Colonic mucosa (tissue), 4 donors: Measurements from ENCODE around the gene SPATA12. TPM values are rescaled to one million over a fixed set of nuclear protein-coding genes. Genes with fewer than 3 reads are reported as not detected.

Experiments
- DNase-seq: peaks from one replicate; pipeline ENCODE4 v3.0.0-alpha.2; 2020
- H3K27ac ChIP-seq: fragments of 200-600 bp; one replicate; pipeline ENCODE4 v1.8.0; 2021
- H3K27me3 ChIP-seq: fragments of 200-600 bp; one replicate; pipeline ENCODE4 v1.8.0; 2021
- H3K36me3 ChIP-seq: fragments of 200-600 bp; one replicate; pipeline ENCODE4 v1.8.0; 2021
- H3K4me1 ChIP-seq: fragments of 200-600 bp; one replicate; pipeline ENCODE4 v1.8.0; 2021; ENCODE audit warnings: mild to moderate bottlenecking
- H3K4me3 ChIP-seq: fragments of 200-600 bp; one replicate; pipeline ENCODE4 v1.8.0; 2021
- H3K9ac ChIP-seq, 2 donors: one replicate each; pipeline ENCODE4 v1.7.0; 2013; ENCODE audit warnings: control low read depth in 2 of 2, low read depth in 2 of 2, low read length in 2 of 2
- H3K9me3 ChIP-seq: fragments of 200-600 bp; one replicate; pipeline ENCODE4 v1.8.0; 2021
- intact Hi-C: fragments of 100-400 bp; cut with DNase I; formaldehyde crosslinking; loops from one replicate; pipeline ENCODE4 v1.14.1; 2022
- total RNA-seq, 2 donors: library from RNA; stranded (reverse); fragmentation: NEBNext Ultra II Directional in 1 of 2; extraction: Animal tissue kit (Norgen Biotek cat#: 25700) in 1 of 2; gene quantifications; one replicate each; pipeline ENCODE4 v1.2.1, GENCODE V29; 2021
- TF ChIP-seq, protein P1 (sequence below): fragments of 200-600 bp; IDR thresholded peaks from one replicate; pipeline ENCODE4 v1.8.0; 2022; ENCODE audit warnings: antibody characterized with exemption, mild to moderate bottlenecking
- donor health status: healthy.
- donor health status: DM: no; HTN: no; CAD: no.
- donor health status: DM: no; HTN: no; CAD: no.

The SPATA12 gene
- total RNA-seq, 2 donors from 2014 or later = 0.27 TPM; not detected in 1

DNA sequence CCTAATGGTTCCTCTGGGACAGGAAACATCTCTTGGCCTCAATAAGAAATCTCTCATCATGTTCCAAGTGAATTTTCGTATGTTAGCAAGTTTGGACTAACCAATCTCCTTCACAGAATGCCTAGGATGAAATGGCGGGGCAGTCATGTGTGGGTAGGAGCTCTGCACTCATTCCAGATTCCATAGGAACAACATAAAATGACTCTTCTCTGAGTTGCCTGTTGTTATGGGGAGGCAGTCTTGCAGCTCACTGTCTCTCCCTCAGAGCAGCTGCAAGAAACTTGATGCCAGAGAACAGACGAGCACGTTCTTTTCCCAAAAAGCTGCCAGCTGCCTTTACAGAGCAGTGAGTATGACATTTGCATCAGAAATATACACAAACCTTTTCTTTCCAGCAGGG, 34.1 kb downstream of the SPATA12 start:
- no peaks in the 10 kb centered on the region for H3K4me1 ChIP-seq
- DNase-seq = no peak
- TF ChIP-seq, protein P1, sequence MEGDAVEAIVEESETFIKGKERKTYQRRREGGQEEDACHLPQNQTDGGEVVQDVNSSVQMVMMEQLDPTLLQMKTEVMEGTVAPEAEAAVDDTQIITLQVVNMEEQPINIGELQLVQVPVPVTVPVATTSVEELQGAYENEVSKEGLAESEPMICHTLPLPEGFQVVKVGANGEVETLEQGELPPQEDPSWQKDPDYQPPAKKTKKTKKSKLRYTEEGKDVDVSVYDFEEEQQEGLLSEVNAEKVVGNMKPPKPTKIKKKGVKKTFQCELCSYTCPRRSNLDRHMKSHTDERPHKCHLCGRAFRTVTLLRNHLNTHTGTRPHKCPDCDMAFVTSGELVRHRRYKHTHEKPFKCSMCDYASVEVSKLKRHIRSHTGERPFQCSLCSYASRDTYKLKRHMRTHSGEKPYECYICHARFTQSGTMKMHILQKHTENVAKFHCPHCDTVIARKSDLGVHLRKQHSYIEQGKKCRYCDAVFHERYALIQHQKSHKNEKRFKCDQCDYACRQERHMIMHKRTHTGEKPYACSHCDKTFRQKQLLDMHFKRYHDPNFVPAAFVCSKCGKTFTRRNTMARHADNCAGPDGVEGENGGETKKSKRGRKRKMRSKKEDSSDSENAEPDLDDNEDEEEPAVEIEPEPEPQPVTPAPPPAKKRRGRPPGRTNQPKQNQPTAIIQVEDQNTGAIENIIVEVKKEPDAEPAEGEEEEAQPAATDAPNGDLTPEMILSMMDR = no peak
- H3K27ac ChIP-seq = no peak overlapping the region
- H3K9ac ChIP-seq = no peak overlapping the region
- H3K27me3 ChIP-seq = no peaks in the 10 kb centered on the region
- no peak overlapping the region for H3K4me3 ChIP-seq
- intact Hi-C loops = loop anchor here (10.0 kb wide), 1 partner anchor 390 kb away; no protein-coding TSS in a partner anchor
- no peaks in the 10 kb centered on the region for H3K9me3 ChIP-seq
- H3K36me3 ChIP-seq = no peaks in the 10 kb centered on the region

DNA sequence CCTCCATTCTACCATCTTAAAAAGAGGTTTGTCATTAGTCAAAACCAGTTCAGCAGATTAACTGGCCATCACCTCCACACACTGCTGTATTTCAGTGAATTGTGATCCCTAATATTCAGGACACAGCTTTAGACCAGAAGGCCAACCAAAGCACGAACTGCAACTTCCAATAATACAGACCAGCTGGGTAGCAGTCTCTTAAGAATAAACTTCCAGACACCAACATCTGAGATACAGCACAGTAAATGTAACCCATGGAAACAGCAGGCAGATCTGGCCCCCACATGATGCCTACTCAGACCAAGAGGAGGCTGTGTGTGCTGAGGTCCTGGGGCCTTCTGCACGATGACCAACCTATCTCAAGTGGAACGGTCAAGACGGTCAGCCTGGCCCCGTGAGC, 34.9 kb downstream of the SPATA12 start:
- TF ChIP-seq, protein P1 = no peak
- no peaks in the 10 kb centered on the region for H3K36me3 ChIP-seq
- no peak overlapping the region for H3K27ac ChIP-seq
- no peak overlapping the region for H3K4me3 ChIP-seq
- no peaks in the 10 kb centered on the region for H3K27me3 ChIP-seq
- intact Hi-C loops = loop anchor here (5.0 to 10.0 kb wide), 2 partner anchors 127 to 391 kb away; no protein-coding TSS in a partner anchor
- no peaks in the 10 kb centered on the region for H3K4me1 ChIP-seq
- no peak for DNase-seq
- no peaks in the 10 kb centered on the region for H3K9me3 ChIP-seq
- H3K9ac ChIP-seq = no peak overlapping the region

DNA sequence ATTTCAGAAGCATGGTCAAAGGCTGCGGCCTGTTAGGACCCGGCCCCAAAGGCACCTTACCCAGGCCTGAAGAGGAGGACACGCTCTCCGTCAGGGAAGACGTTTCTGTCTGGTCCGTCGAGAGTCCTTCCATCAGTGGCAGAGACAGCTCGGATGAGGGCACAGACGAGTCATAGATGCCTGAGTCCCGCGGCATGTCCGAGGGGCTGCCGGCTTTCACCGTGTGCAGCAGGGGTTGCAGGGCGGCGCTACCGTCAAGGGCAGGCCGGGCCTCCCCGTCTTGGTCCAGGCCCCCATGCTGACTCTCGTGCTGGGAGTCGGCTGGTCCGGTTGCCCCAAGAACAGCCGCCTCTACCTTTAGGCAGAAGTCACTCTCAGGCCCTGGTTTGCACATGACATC, 37.1 kb downstream of the SPATA12 start:
- intact Hi-C loops = loop anchor here (5.0 to 10.0 kb wide), 2 partner anchors 125 to 393 kb away; no protein-coding TSS in a partner anchor
- H3K4me1 ChIP-seq = no peaks in the 10 kb centered on the region
- H3K27me3 ChIP-seq = no peaks in the 10 kb centered on the region
- DNase-seq = no peak
- H3K27ac ChIP-seq = no peak overlapping the region
- no peaks in the 10 kb centered on the region for H3K36me3 ChIP-seq
- no peak overlapping the region for H3K9ac ChIP-seq
- no peaks in the 10 kb centered on the region for H3K9me3 ChIP-seq
- TF ChIP-seq, protein P1 = no peak
- H3K4me3 ChIP-seq = no peak overlapping the region

DNA sequence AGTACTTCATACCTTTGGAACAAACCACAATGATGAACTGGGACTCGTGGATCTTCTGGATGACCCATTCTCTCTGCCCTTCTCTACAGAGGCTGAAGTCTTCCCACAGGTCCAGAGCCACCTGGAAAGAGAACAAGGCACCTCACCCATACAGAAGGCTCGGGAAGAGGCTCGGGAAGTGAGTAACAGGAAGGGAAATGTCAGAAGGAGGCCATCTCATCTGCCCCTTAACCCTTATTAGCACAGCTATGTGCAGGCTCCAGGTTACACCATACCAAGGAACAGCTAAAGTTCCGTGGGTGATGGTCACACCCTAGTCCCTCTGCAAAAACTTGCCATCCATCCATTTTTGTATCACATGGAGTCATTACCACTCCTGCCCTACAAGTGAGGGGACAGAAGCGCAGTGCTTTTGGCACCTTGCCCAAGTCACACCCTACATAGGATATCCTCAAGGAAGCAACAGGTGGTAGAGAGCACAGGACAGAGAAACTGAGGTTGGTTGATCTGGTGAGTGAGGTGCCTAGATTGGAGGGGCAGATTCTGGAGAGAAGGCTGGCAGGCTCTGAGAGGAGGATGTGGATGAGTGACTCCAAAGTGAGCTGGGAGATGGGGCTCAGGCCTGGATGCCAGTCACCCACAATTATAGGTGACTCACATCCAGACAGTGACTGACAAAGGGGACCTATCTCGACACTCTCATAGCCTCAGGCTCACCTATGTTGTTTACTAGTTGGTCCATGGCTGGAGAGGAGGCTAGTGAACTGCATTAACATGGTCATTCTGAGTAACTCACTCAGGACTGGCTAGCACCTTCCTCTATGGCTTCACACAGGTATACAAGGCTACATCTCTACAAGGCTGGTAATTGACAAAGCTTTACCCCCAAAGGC, 38.2 kb downstream of the SPATA12 start:
- intact Hi-C loops = loop anchor here (5.0 to 10.0 kb wide), 2 partner anchors 124 to 394 kb away; no protein-coding TSS in a partner anchor
- no peaks in the 10 kb centered on the region for H3K9me3 ChIP-seq
- TF ChIP-seq, protein P1 = no peak
- H3K4me1 ChIP-seq = no peaks in the 10 kb centered on the region
- no peak overlapping the region for H3K4me3 ChIP-seq
- no peaks in the 10 kb centered on the region for H3K36me3 ChIP-seq
- no peaks in the 10 kb centered on the region for H3K27me3 ChIP-seq
- no peak overlapping the region for H3K9ac ChIP-seq
- no peak overlapping the region for H3K27ac ChIP-seq
- no peak for DNase-seq

DNA sequence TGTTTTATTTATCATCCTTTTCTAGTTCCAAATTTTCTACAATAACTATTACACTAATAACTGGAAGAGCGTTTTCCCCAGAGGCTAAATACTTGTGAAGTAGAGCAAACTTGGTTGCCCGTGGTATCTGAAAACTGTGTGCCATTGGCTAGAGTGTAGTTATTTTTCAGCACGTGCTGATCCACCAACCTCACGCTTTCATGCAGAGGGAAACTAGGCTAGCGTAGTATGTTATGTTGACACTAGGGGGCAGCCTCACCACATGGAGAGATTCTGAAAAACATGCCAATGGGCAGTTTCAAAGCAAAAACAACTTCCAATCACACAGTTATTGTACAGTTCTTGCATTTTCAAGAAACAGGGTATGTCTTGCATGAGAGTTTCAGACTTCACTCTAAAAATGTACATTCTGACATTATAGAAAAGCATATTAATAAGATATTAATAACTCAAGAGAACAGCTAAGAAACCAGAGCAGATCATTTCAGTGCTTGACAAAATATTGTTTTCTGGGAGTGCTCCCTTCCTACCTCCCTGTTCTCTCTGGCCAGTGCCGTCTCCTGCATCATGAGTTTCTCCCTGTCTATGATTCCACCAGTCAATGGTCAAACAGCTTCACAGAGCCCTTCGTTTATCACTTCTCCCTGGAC, 39.7 kb downstream of the SPATA12 start:
- Histone ChIP-seq H3K27me3 (no peaks in the 10 kb centered on the region), H3K9ac (no peak overlapping the region), H3K9me3 (no peaks in the 10 kb centered on the region), H3K36me3 (no peaks in the 10 kb centered on the region), H3K4me1 (no peaks in the 10 kb centered on the region), H3K4me3 (no peak overlapping the region), H3K27ac (no peak overlapping the region)
- intact Hi-C loops = loop anchor here (10.0 kb wide), 1 partner anchor 75 kb away; no protein-coding TSS in a partner anchor
- TF ChIP-seq, protein P1 = peak; percentile 89
- peak; percentile 83 for DNase-seq
